Karpas-422 (cell line): Measurements from ENCODE around the gene SMCO2. TPM values are rescaled to one million over a fixed set of nuclear protein-coding genes. Genes with fewer than 3 reads are reported as not detected.
"Not testable (repeated sequence)": the region's sequence is repeated elsewhere in the genome, so short reads cannot be mapped to it uniquely, and the experiment has no call there.

Experiments used
- DNase-seq: peaks from one replicate; pipeline ENCODE4 v3.0.0-alpha.2; 2015
- H2AFZ ChIP-seq: fragments of 200-600 bp; sonication (generic); 2 replicates; pipeline ENCODE4 v1.6.1; 2014; ENCODE audit warnings: antibody characterized with exemption, low read length, mixed read lengths
- H3K27ac ChIP-seq: fragments of 200-600 bp; sonication (generic); 2 replicates; pipeline ENCODE4 v1.5.1; 2014; ENCODE audit warnings: mild to moderate bottlenecking, low read length, moderate library complexity
- H3K27me3 ChIP-seq: fragments of 200-600 bp; sonication (generic); 2 replicates; pipeline ENCODE4 v1.6.1; 2014; ENCODE audit warnings: low read length, mixed read lengths
- H3K36me3 ChIP-seq: fragments of 200-600 bp; sonication (generic); 2 replicates; pipeline ENCODE4 v1.6.1; 2014; ENCODE audit warnings: low read length, mixed read lengths; ENCODE audit not compliant: insufficient read depth
- H3K4me1 ChIP-seq: fragments of 200-600 bp; sonication (generic); 2 replicates; pipeline ENCODE4 v1.6.1; 2014; ENCODE audit warnings: mild to moderate bottlenecking, low read length, mixed read lengths
- H3K4me2 ChIP-seq: fragments of 200-600 bp; sonication (generic); 2 replicates; pipeline ENCODE4 v1.6.1; 2014; ENCODE audit warnings: low read length, low read depth, mild to moderate bottlenecking; ENCODE audit not compliant: poor library complexity, severe bottlenecking
- H3K4me3 ChIP-seq: fragments of 200-600 bp; sonication (generic); 2 replicates; pipeline ENCODE4 v1.5.1; 2014; ENCODE audit warnings: mild to moderate bottlenecking, antibody characterized with exemption, low read length, mixed read lengths
- H3K79me2 ChIP-seq: fragments of 200-600 bp; sonication (generic); 2 replicates; pipeline ENCODE4 v1.6.1; 2014; ENCODE audit warnings: mild to moderate bottlenecking, low read length, mixed read lengths
- H3K9ac ChIP-seq: fragments of 200-600 bp; sonication (generic); 2 replicates; pipeline ENCODE4 v1.6.0; 2014; ENCODE audit warnings: low read length
- H3K9me2 ChIP-seq: fragments of 200-600 bp; sonication (generic), shearing (Covaris generic); replicated peaks from 2 replicates; pipeline ENCODE4 v1.6.0; 2014; ENCODE audit warnings: mild to moderate bottlenecking, low read length, moderate library complexity; ENCODE audit not compliant: insufficient read depth
- H3K9me3 ChIP-seq: fragments of 300-700, 200-600 bp; sonication (generic); 2 replicates; pipeline ENCODE4 v1.6.1; 2014; ENCODE audit warnings: low read length, mixed read lengths
- H4K20me1 ChIP-seq: fragments of 200-600 bp; sonication (generic); 2 replicates; pipeline ENCODE4 v1.6.1; 2014; ENCODE audit warnings: mild to moderate bottlenecking, antibody characterized with exemption, low read length, low read depth; ENCODE audit not compliant: insufficient read depth
- total RNA-seq: library from RNA; depleted of rRNA; stranded (reverse); fragments of >200 nt; shearing (Covaris generic); gene quantifications from 2 replicates; pipeline ENCODE4 v1.2.3, GENCODE V29; 2014; ENCODE audit warnings: low replicate concordance

SMCO2 gene
- total RNA-seq, 1 experiment from 2014 or later: not detected

DNA sequence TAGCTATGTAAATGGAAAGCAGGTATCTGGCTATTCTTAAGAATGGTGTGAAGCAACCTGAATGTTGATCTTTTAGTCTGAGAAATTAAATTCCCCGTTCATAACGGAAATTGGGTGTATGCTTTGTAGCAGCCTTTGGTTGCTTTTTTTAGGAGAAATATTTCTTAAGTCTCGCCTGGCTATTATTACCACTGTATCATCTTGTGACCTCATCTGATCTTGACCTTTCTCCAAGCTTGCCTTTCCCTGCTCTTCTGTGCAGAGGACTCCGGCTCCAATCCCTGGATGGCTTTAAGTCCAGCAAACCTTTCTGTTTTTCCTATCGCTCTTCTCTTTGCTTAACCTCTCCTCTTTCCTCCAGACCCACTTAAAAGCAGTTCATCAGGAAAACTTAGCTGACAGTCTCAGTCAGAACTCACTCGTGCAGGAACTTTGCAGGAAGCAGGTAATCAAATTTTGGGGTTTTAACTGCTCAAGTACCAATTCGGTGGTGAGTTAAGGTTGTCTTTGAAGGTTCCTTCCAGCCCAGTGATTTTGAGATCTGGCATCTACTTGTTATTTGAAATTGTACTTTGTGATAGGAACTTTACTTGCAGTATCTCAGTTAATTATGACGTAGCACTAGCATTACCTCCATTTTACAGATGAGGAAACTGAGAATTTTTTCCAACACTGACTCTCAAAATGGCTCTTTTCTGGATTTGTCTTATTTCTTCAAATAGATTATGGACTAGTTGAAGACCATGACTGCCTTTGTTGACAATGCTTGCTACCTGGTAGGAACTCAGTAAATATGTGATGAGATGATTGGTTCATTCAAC is 91.5 kb downstream of the SMCO2 start:
- no peaks in the 10 kb centered on the region for H3K79me2 ChIP-seq
- no peaks in the 10 kb centered on the region for H4K20me1 ChIP-seq
- DNase-seq: no peak
- no peak overlapping the region for H2AFZ ChIP-seq
- H3K4me1 ChIP-seq: peaks cover 5% of the 10 kb centered on the region; the same call in 1 of the 2 replicates
- no peak overlapping the region for H3K27ac ChIP-seq
- no peaks in the 10 kb centered on the region for H3K9me3 ChIP-seq
- no peak overlapping the region for H3K9ac ChIP-seq
- no peak overlapping the region for H3K4me2 ChIP-seq
- H3K4me3 ChIP-seq: no peak overlapping the region
- no peaks in the 10 kb centered on the region for H3K27me3 ChIP-seq
- no peaks in the 10 kb centered on the region for H3K9me2 ChIP-seq
- H3K36me3 ChIP-seq: no peaks in the 10 kb centered on the region

- Histone ChIP-seq H3K27ac (no peak overlapping the region), H4K20me1 (no peaks in the 10 kb centered on the region), H3K27me3 (no peaks in the 10 kb centered on the region), H3K4me3 (no peak overlapping the region), H3K4me1 (peaks cover 4% of the 10 kb centered on the region; the same call in 1 of the 2 replicates), H3K9ac (no peak overlapping the region), H3K36me3 (no peaks in the 10 kb centered on the region), H3K9me2 (no peaks in the 10 kb centered on the region), H2AFZ (no peak overlapping the region), H3K9me3 (no peaks in the 10 kb centered on the region), H3K4me2 (no peak overlapping the region), H3K79me2 (no peaks in the 10 kb centered on the region)
- no peak for DNase-seq
These were observed 92.7 kb downstream of the SMCO2 start for GRCh38 chr12:27539191-27539631.

GRCh38 chr12:27541031-27541719 is 94.6 kb downstream of the SMCO2 start:
- no peak overlapping the region for H3K27ac ChIP-seq
- H3K4me3 ChIP-seq: no peak overlapping the region
- no peaks in the 10 kb centered on the region for H4K20me1 ChIP-seq
- H3K9me3 ChIP-seq: no peaks in the 10 kb centered on the region
- no peak overlapping the region for H3K4me2 ChIP-seq
- DNase-seq: no peak
- H3K36me3 ChIP-seq: no peaks in the 10 kb centered on the region
- no peaks in the 10 kb centered on the region for H3K79me2 ChIP-seq
- no peak overlapping the region for H2AFZ ChIP-seq
- no peak overlapping the region for H3K9ac ChIP-seq
- H3K27me3 ChIP-seq: no peaks in the 10 kb centered on the region
- no peaks in the 10 kb centered on the region for H3K4me1 ChIP-seq
- H3K9me2 ChIP-seq: no peaks in the 10 kb centered on the region

- no peaks in the 10 kb centered on the region for H3K9me2 ChIP-seq
These were observed 96.1 kb downstream of the SMCO2 start for GRCh38 chr12:27542628-27543027.

DNA sequence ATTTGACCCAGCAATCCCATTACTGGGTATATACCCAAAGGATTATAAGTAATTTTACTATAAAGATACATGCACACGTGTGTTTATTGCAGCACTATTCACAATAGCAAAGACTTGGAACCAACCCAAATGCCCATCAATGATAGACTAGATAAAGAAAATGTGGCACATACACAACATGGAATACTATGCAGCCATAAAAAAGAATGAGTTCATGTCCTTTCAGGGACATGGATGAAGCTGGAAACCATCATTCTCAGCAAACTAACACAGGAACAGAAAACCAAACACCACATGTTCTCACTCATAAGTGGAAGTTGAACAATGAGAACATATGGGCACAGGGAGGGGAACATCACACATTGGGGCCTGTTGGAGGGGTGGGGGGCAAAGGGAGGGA is 98.3 kb downstream of the SMCO2 start:
- not testable (repeated sequence) for H3K36me3 ChIP-seq, H3K4me3 ChIP-seq, H3K4me2 ChIP-seq, H3K9me2 ChIP-seq, H3K27ac ChIP-seq, H2AFZ ChIP-seq, H3K79me2 ChIP-seq, H3K9me3 ChIP-seq, H3K4me1 ChIP-seq, DNase-seq, H4K20me1 ChIP-seq, H3K27me3 ChIP-seq, H3K9ac ChIP-seq

More at GRCh38 chr12:27542628-27543027, 96.1 kb downstream of the SMCO2 start:
- Histone ChIP-seq H3K4me1 (no peaks in the 10 kb centered on the region), H3K9ac (no peak overlapping the region), H3K27ac (no peak overlapping the region), H4K20me1 (no peaks in the 10 kb centered on the region), H3K79me2 (no peaks in the 10 kb centered on the region), H3K27me3 (no peaks in the 10 kb centered on the region), H3K9me3 (no peaks in the 10 kb centered on the region), H3K4me3 (no peak overlapping the region), H3K4me2 (no peak overlapping the region), H2AFZ (no peak overlapping the region), H3K36me3 (no peaks in the 10 kb centered on the region)
- DNase-seq: no peak

DNA sequence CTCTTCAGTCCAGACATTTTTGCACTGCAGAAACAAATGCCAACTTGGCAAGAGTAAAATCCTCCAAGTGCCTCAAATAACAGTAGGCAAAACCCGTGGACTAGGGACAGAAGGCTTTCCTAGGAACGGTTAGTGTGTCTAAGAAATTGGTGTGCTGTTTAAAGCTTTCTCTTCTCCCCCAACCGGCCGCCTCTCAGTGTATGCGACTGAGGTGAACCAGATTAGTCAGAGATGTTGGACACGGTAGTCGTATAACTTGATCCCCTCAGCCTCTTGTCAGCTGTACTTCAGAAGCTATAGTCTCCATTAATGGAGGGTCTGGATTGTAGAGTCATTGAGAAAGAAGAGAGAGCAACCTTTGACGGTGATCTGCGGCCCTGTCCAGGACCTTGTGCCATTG is 99.1 kb downstream of the SMCO2 start:
- no peaks in the 10 kb centered on the region for H3K79me2 ChIP-seq
- H2AFZ ChIP-seq: no peak overlapping the region
- no peak for DNase-seq
- no peak overlapping the region for H3K27ac ChIP-seq
- H3K4me3 ChIP-seq: no peak overlapping the region
- H3K9ac ChIP-seq: no peak overlapping the region
- H3K9me3 ChIP-seq: no peaks in the 10 kb centered on the region
- no peak overlapping the region for H3K4me2 ChIP-seq
- H3K9me2 ChIP-seq: no peaks in the 10 kb centered on the region
- H3K4me1 ChIP-seq: no peaks in the 10 kb centered on the region
- H4K20me1 ChIP-seq: no peaks in the 10 kb centered on the region
- H3K36me3 ChIP-seq: no peaks in the 10 kb centered on the region
- no peaks in the 10 kb centered on the region for H3K27me3 ChIP-seq

DNA sequence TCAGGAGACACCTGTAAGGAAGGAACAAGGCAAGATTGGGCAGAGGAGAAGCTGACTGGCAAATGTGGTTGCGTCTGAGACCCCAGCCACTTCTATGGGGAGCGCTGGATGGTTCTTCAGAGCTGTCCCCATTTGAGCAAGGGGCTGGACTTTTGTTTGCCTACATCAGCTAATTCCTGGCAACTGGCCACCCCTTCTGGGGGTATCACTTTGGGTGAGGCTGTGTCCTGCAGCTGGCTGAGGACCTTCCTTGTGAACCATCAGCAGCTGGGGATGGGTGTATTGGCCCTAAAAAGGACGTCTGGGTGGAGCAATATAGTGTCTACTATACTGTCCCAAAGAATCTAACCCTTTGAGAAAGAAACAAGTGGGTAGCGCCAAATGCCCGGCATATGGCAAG is 101.1 kb downstream of the SMCO2 start:
- H3K27me3 ChIP-seq: no peaks in the 10 kb centered on the region
- no peaks in the 10 kb centered on the region for H3K9me3 ChIP-seq
- H3K4me3 ChIP-seq: no peak overlapping the region
- H3K27ac ChIP-seq: no peak overlapping the region
- H3K36me3 ChIP-seq: no peaks in the 10 kb centered on the region
- no peaks in the 10 kb centered on the region for H3K4me1 ChIP-seq
- no peak overlapping the region for H3K9ac ChIP-seq
- H3K9me2 ChIP-seq: no peaks in the 10 kb centered on the region
- no peak overlapping the region for H2AFZ ChIP-seq
- H4K20me1 ChIP-seq: no peaks in the 10 kb centered on the region
- DNase-seq: no peak
- H3K79me2 ChIP-seq: no peaks in the 10 kb centered on the region
- no peak overlapping the region for H3K4me2 ChIP-seq

DNA sequence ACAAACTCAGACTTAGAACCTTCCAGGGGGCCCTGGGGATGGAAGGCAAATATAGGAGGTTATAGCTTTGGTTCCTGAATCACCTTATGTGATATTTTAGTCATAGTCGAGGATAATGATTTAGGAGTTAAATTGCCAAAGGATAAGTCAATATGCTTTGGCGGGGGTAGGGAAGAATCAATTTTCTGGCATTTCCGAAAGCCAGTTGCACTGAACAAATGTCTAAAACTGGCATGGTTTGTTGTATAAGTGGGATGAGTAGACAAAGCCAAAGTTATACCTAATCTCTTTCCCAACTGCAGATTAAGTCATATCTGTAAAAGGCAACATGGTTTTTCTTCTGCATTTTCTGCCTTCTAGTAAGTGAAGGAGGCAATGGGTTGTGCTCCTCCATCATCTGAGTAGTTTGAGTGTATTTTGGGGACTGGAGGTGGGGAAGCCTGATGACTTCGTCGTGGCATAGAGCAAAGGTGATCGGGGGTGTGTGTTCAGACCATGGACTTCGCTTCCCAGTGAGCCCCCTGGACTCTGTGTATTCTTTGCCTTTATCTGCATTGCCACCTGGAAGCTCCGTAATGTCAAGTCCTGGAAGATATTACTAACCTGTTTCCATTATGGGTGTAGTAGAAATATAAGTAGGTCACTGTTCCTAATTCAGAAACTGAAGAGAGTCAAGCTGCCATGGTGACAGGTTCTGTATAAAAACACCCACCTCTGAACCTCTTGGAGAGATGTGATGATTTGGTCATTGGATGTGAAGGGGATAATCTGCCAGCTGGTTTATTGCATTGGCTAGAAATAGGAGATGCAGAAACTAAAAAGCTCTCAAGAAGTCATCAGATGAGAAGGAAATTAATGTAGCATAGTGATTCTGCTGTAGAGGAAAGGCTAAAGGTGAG is 102.0 kb downstream of the SMCO2 start:
- H3K4me3 ChIP-seq: no peak overlapping the region
- H2AFZ ChIP-seq: no peak overlapping the region
- no peak for DNase-seq
- H4K20me1 ChIP-seq: no peaks in the 10 kb centered on the region
- no peaks in the 10 kb centered on the region for H3K79me2 ChIP-seq
- no peaks in the 10 kb centered on the region for H3K9me3 ChIP-seq
- no peak overlapping the region for H3K4me2 ChIP-seq
- no peak overlapping the region for H3K9ac ChIP-seq
- H3K36me3 ChIP-seq: no peaks in the 10 kb centered on the region
- H3K27ac ChIP-seq: no peak overlapping the region
- H3K27me3 ChIP-seq: no peaks in the 10 kb centered on the region
- H3K9me2 ChIP-seq: no peaks in the 10 kb centered on the region
- H3K4me1 ChIP-seq: no peaks in the 10 kb centered on the region
